Thyroid gland (tissue), 4 donors: Measurements from ENCODE around the gene ADAM21.
"Not testable (repeated sequence)": the region's sequence is repeated elsewhere in the genome, so short reads cannot be mapped to it uniquely, and the experiment has no call there.

ENCODE experiments used
- CTCF ChIP-seq, 6 experiments: fragments of 200-600 bp in 3 of 6; fragments of 450-650 bp in 3 of 6; sonication (generic) in 3 of 6; IDR thresholded peaks; one replicate each; pipeline ENCODE4 v1.5.1; 2016 to 2019; ENCODE audit warnings: antibody characterized with exemption in 6 of 6, mild to moderate bottlenecking in 2 of 6, inconsistent platforms in 1 of 6, moderate library complexity in 1 of 6
- POLR2A ChIP-seq, 2 donors: fragments of 450-650 bp; IDR thresholded peaks; one replicate each; pipeline ENCODE4 v1.6.1; 2017; ENCODE audit warnings: antibody characterized with exemption in 2 of 2, mild to moderate bottlenecking in 2 of 2, moderate library complexity in 1 of 2

- not testable (repeated sequence) for TF ChIP-seq CTCF, POLR2A (IDR thresholded peaks at IDR 0.05)
Measured at GRCh38 chr14:70403335-70403734, 48.6 kb upstream of the ADAM21 start.
